Heart right ventricle (tissue), 16 donors: ENCODE measurements around the gene PTPRN2. TPM values are rescaled to one million over a fixed set of nuclear protein-coding genes. Genes with fewer than 3 reads are reported as not detected.

ENCODE experiments used
- ATAC-seq, 8 donors: fragments of 200-7000 bp; cut with Tn5 transposase; one replicate each; pipeline ENCODE4 v1.9.1; 2020; ENCODE audit warnings: mild to moderate bottlenecking in 8 of 8, moderate library complexity in 8 of 8, moderate number of reproducible peaks in 1 of 8
- DNase-seq, 2 donors: peaks; one replicate each; pipeline ENCODE4 v3.0.0-alpha.2; 2020
- H3K27ac ChIP-seq, 10 donors: fragments of 200-600 bp; sonication (generic) in 2 of 10; one replicate each; pipeline versions ENCODE4 v1.5.0 to v1.8.0; 2020 to 2022; ENCODE audit warnings: mild to moderate bottlenecking in 3 of 10
- H3K27me3 ChIP-seq, 7 donors: fragments of 200-600 bp; one replicate each; pipeline ENCODE4 v1.8.0; 2021 to 2022; ENCODE audit warnings: mild to moderate bottlenecking in 2 of 7
- H3K36me3 ChIP-seq, 9 donors: fragments of 200-600 bp; sonication (generic) in 1 of 9; one replicate each; pipeline versions ENCODE4 v1.5.0 to v1.8.0; 2020 to 2022; ENCODE audit warnings: mild to moderate bottlenecking in 2 of 9
- H3K4me1 ChIP-seq, 9 donors: fragments of 200-600 bp; sonication (generic) in 1 of 9; one replicate each; pipeline versions ENCODE4 v1.5.0 to v1.8.0; 2020 to 2022; ENCODE audit warnings: mild to moderate bottlenecking in 4 of 9
- H3K4me3 ChIP-seq, 10 donors: fragments of 200-600 bp; sonication (generic) in 2 of 10; one replicate each; pipeline versions ENCODE4 v1.5.0 to v1.8.0; 2020 to 2022; ENCODE audit warnings: mild to moderate bottlenecking in 7 of 10, moderate library complexity in 2 of 10
- H3K9me3 ChIP-seq, 11 donors: fragments of 200-600 bp in 10 of 11; sonication (generic) in 2 of 11; one replicate each; pipeline versions ENCODE4 v1.5.0 to v1.8.0; 2013 to 2022; ENCODE audit warnings: mild to moderate bottlenecking in 2 of 11, control low read depth in 1 of 11, moderate library complexity in 1 of 11
- CTCF ChIP-seq, 9 donors: fragments of 200-600 bp; sonication (generic) in 2 of 9; IDR thresholded peaks; one replicate each; pipeline versions ENCODE4 v1.5.0 to v1.8.0; 2021 to 2022; ENCODE audit warnings: antibody characterized with exemption in 9 of 9, mild to moderate bottlenecking in 5 of 9, moderate library complexity in 1 of 9
- WGBS, 2 donors: extraction: QIAGEN DNeasy Blood & Tissue Kit; methylation state at CpG; one replicate each; pipeline ENCODE4 v1.1.7; 2013; ENCODE audit warnings: inconsistent platforms in 1 of 2; 5-methylcytosine and 5-hydroxymethylcytosine counted together
- intact Hi-C, 10 donors: fragments of 100-400 bp; cut with DNase I; formaldehyde crosslinking; loops; one replicate each; pipeline versions ENCODE4 v1.11.1 to v1.14.2; 2022
- polyA plus RNA-seq, 2 donors: library from polyadenylated mRNA; stranded (reverse); fragments of 200-250 nt; gene quantifications; one replicate each; pipeline ENCODE4 v1.2.3, GENCODE V29; 2013
- total RNA-seq, 10 donors: library from RNA; stranded (reverse); fragmentation: NEBNext Ultra II Directional in 3 of 10; extraction: Animal tissue kit (Norgen Biotek cat#: 25700) in 3 of 10; gene quantifications; one replicate each; pipeline versions ENCODE4 v1.2.1 to v1.2.4, GENCODE V29; 2021 to 2023
- donor health status: Arrhythmogenic right ventricular cardiomyopathy.
- donor health status: ischemic (EF 13 %, LVEDD 7.1; RV severe dilation, severe dysfunction).
- donor health status: healthy with polysubstance abuse.
- donor health status: DM: no; HTN: yes; CAD: no.
- donor health status: DM: no; HTN: no; CAD: no.
- donor health status: ischemic (EF 25% LVEDD 6.9; RV normal size, moderate dysfunction).
- donor health status: ischemic (EF 25% LVEDD 5.7; RV mildly dilated, moderate dysfunction).
- donor health status: healthy.
- donor health status: DM: yes; HTN: yes; CAD: no.
- donor health status: Ischemic cardiomyopathy.
- donor health status: ischemic (EF 35%, LVEDD 5.7; RV mildly dilated, moderate dysfunction).
- donor health status: nonischemic (EF 11% LVEDD 7.7; RV severe dilation, severe dysfunction).
- donor health status: DM: yes; HTN: yes; CAD: no.
- donor health status: PGD.
- donor health status: ischemic (EF 29% LVEDD 5.4; RV normal size, mild dysfunction).
- donor health status: nonischemic (EF 23%, LVEDD 6.1; RV moderate dilation, normal function).

The PTPRN2 gene
- total and polyA plus RNA-seq, 12 donors = 0.82 to 1.8 (median 1.3) TPM

- WGBS, 2 donors = 89 to 92% methylated on average over 12 of the region's 12 CpGs
- no peaks in the 10 kb centered on the region for H3K4me1 ChIP-seq
- H3K27ac ChIP-seq = no peak overlapping the region
- H3K27me3 ChIP-seq = no peaks in the 10 kb centered on the region
- ATAC-seq (no peak), DNase-seq (no peak)
- intact Hi-C loops = no loop called here
- H3K36me3 ChIP-seq = no peaks in the 10 kb centered on the region
- H3K9me3 ChIP-seq = peaks cover 0 to 47% (median 5%) of the 10 kb centered on the region in 11 donors
- no peak for TF ChIP-seq CTCF (IDR thresholded peaks at IDR 0.05)
- no peak overlapping the region for H3K4me3 ChIP-seq
Observed at GRCh38 chr7:158174947-158175346, 412.7 kb downstream of the PTPRN2 start.

- Histone ChIP-seq H3K36me3 (no peaks in the 10 kb centered on the region), H3K27ac (no peak overlapping the region), H3K9me3 (peaks cover 0 to 33% (median 0%) of the 10 kb centered on the region in 11 donors), H3K4me3 (no peak overlapping the region), H3K4me1 (no peaks in the 10 kb centered on the region), H3K27me3 (no peaks in the 10 kb centered on the region)
- TF ChIP-seq CTCF (IDR thresholded peaks at IDR 0.05) = no peak
- DNase-seq = no peak
- WGBS, 2 donors = 68 to 69% methylated on average over 4 of the region's 4 CpGs
- intact Hi-C loops = no loop called here
- ATAC-seq = no peak
Observed at GRCh38 chr7:158167373-158167772, 420.2 kb downstream of the PTPRN2 start.

GRCh38 chr7:158166386-158167340 lies 421.0 kb downstream of the PTPRN2 start:
- 84 to 89% methylated on average over 38 to 41 of the region's 41 CpGs for WGBS, 2 donors
- H3K4me3 ChIP-seq = no peak overlapping the region
- H3K36me3 ChIP-seq = no peaks in the 10 kb centered on the region
- no peaks in the 10 kb centered on the region for H3K27me3 ChIP-seq
- H3K27ac ChIP-seq = no peak overlapping the region
- ATAC-seq = no peak
- intact Hi-C loops = no loop called here
- H3K9me3 ChIP-seq = peaks cover 0 to 33% (median 0%) of the 10 kb centered on the region in 11 donors
- DNase-seq = peak in 1 of 2 donors; percentile 30
- H3K4me1 ChIP-seq = no peaks in the 10 kb centered on the region
- no peak for TF ChIP-seq CTCF (IDR thresholded peaks at IDR 0.05)

DNA sequence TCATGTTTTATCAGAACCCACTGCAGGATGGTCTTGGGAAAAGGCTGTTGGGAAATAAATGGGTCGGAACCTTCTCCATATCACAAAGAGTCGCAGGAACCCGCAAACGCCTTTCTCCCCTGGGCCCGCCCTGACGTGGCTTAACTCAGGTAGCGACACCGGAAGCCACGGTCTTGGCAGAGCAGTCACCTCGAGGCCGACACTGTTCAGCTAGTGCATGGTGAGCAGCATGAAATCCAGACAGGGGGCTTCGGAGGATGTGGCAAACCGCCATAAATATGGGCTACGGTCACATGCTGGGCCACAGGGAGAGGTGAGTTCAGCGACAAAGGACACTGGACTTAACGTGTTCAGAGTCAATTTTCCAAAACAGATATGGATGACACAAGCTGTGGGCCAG lies 421.9 kb downstream of the PTPRN2 start:
- intact Hi-C loops = no loop called here
- H3K9me3 ChIP-seq = peaks cover 0 to 33% (median 0%) of the 10 kb centered on the region in 11 donors
- H3K27ac ChIP-seq = no peak overlapping the region
- no peak for TF ChIP-seq CTCF (IDR thresholded peaks at IDR 0.05)
- WGBS, 2 donors = 85 to 92% methylated on average over 16 of the region's 16 CpGs
- H3K27me3 ChIP-seq = no peaks in the 10 kb centered on the region
- H3K36me3 ChIP-seq = no peaks in the 10 kb centered on the region
- H3K4me1 ChIP-seq = no peaks in the 10 kb centered on the region
- DNase-seq (no peak), ATAC-seq (no peak)
- no peak overlapping the region for H3K4me3 ChIP-seq
